Measurements from ENCODE around the gene LRRC25. TPM values are rescaled to one million over a fixed set of nuclear protein-coding genes. Genes with fewer than 3 reads are reported as not detected.

LRRC25 gene
- total RNA-seq, 1 experiment from 2014 or later = not detected

GRCh38 chr19:18345296-18345695 is 52.1 kb downstream of the LRRC25 start:
- no peak for TF ChIP-seq CTCF (IDR thresholded peaks at IDR 0.05; ENCODE audit: unreplicated experiment)
- ChIA-PET POLR2A (interaction anchor here (0.9 kb wide), 1 partner anchor 66 kb away, joined by 3 read pairs; no protein-coding TSS in a partner anchor), CTCF (interaction anchor here (0.6 to 2.5 kb wide), 6 partner anchors 12 to 68 kb away, joined by 3 to 17 read pairs (median 3); no protein-coding TSS in a partner anchor)
- H3K27ac Mint-ChIP-seq (ENCODE audit: low read depth, unreplicated experiment) = no peak overlapping the region
- no peak overlapping the region for H3K4me3 Mint-ChIP-seq (ENCODE audit: unreplicated experiment)
- no peak for DNase-seq (ENCODE audit: unreplicated experiment)
- no TSS peak for BruUV-seq (replicated peaks)
- intact Hi-C loops (cut with micrococcal nuclease) = no loop called here
- H3K9me3 Mint-ChIP-seq (ENCODE audit: unreplicated experiment) = no peaks in the 10 kb centered on the region
- H3K27me3 Mint-ChIP-seq (ENCODE audit: insufficient read depth, unreplicated experiment) = peaks cover 12% of the 10 kb centered on the region
- peaks cover 30% of the 10 kb centered on the region for H3K4me1 Mint-ChIP-seq (ENCODE audit: insufficient read depth, unreplicated experiment)
- H3K36me3 Mint-ChIP-seq (ENCODE audit: insufficient read depth, unreplicated experiment) = peaks cover 11% of the 10 kb centered on the region

DNA sequence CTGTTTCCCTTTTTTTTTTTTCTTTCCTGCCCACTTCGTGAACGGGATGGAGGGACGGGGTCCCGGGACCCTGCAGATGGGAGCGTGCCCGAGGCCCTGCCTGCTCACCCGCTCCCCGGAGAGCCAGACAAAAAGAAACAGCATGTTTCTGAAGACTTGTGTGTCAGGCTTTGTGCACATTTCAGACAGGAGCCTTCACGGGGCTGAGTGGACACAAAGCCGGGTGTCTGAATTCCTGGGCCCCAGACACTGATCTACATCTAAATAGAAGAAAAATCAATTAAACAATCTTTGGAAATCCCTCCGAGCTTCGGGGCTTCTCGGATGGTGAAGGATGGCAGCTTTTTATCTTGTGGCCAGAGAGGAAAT is 52.9 kb downstream of the LRRC25 start:
- ChIA-PET CTCF (interaction anchor here (0.6 to 2.5 kb wide), 4 partner anchors 16 to 69 kb away, joined by 3 to 17 read pairs (median 4); no protein-coding TSS in a partner anchor), POLR2A (interaction anchor here (0.6 to 6.7 kb wide), 4 partner anchors 65 to 185 kb away, joined by 3 to 32 read pairs (median 3); partner anchors contain the start of gene JUND)
- Mint-ChIP-seq H3K4me1 (ENCODE audit: insufficient read depth, unreplicated experiment) (peaks cover 30% of the 10 kb centered on the region), H3K9me3 (ENCODE audit: unreplicated experiment) (no peaks in the 10 kb centered on the region), H3K27ac (ENCODE audit: low read depth, unreplicated experiment) (no peak overlapping the region), H3K36me3 (ENCODE audit: insufficient read depth, unreplicated experiment) (peaks cover 11% of the 10 kb centered on the region), H3K27me3 (ENCODE audit: insufficient read depth, unreplicated experiment) (peaks cover 12% of the 10 kb centered on the region), H3K4me3 (ENCODE audit: unreplicated experiment) (no peak overlapping the region)
- intact Hi-C loops (cut with micrococcal nuclease) = no loop called here
- no peak for TF ChIP-seq CTCF (IDR thresholded peaks at IDR 0.05; ENCODE audit: unreplicated experiment)
- no TSS peak for BruUV-seq (replicated peaks)
- no peak for DNase-seq (ENCODE audit: unreplicated experiment)

DNA sequence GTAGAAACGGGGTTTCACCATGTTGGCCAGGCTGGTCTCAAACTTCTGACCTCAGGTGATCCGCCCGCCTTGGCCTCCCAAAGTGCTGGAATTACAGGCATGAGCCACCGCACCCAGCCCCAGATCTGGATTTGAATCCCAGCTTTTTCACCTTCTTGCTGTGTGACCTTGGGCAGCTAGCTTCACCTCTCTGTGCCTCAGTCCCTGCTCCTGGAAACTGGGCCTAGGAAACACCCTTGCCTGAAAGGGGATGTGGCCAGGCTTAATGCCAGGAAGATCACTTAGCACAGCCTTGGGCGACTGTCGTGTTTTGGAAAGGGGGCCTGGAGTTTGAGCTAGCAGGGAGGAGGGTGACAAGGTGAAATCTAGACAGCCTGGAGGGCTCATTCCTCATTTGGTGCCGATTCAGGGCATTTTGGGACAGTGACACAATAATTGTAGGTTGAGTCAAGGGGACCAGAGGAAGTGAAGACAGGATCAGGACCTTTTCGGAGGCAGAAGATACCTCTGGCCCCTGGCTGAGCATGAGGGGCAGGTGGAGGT is 55.3 kb downstream of the LRRC25 start:
- TF ChIP-seq CTCF (IDR thresholded peaks at IDR 0.05; ENCODE audit: unreplicated experiment) = no peak
- H3K4me3 Mint-ChIP-seq (ENCODE audit: unreplicated experiment) = no peak overlapping the region
- H3K27ac Mint-ChIP-seq (ENCODE audit: low read depth, unreplicated experiment) = no peak overlapping the region
- CTCF ChIA-PET = interaction anchor here (0.9 to 1.8 kb wide), 5 partner anchors 13 to 181 kb away, joined by 3 to 9 read pairs (median 4); no protein-coding TSS in a partner anchor
- intact Hi-C loops (cut with micrococcal nuclease) = no loop called here
- peaks cover 4% of the 10 kb centered on the region for H3K27me3 Mint-ChIP-seq (ENCODE audit: insufficient read depth, unreplicated experiment)
- H3K9me3 Mint-ChIP-seq (ENCODE audit: unreplicated experiment) = no peaks in the 10 kb centered on the region
- peaks cover 26% of the 10 kb centered on the region for H3K4me1 Mint-ChIP-seq (ENCODE audit: insufficient read depth, unreplicated experiment)
- no peak for DNase-seq (ENCODE audit: unreplicated experiment)
- peaks cover 11% of the 10 kb centered on the region for H3K36me3 Mint-ChIP-seq (ENCODE audit: insufficient read depth, unreplicated experiment)
- POLR2A ChIA-PET = interaction anchor here (1.0 to 6.7 kb wide), 3 partner anchors 10 to 62 kb away, joined by 3 to 32 read pairs (median 6); partner anchors contain the start of genes JUND and LSM4
- BruUV-seq (replicated peaks) = no TSS peak

Small RNA genes within 50 kb of the gene (microRNA-seq; reads per million reads assigned to microRNA genes)
- 0.79 reads per million for gene MIR3189

Other genes starting within 250 kb of the LRRC25 start
- 31.0 and 33.8 TPM in 2 replicates for gene PIK3R2, start 244.5 kb downstream of the LRRC25 start, total RNA-seq (2022)
- 4.7 and 9.1 TPM in 2 replicates for gene IFI30, start 223.8 kb downstream of the LRRC25 start, total RNA-seq (2022)
- 12.9 and 15.4 TPM in 2 replicates for gene MPV17L2, start 204.4 kb downstream of the LRRC25 start, total RNA-seq (2022)
- gene RAB3A, start 193.6 kb downstream of the LRRC25 start, total RNA-seq (2022) = 0.68 and 0.81 TPM in 2 replicates
- gene PDE4C, start 171.2 kb downstream of the LRRC25 start, total RNA-seq (2022) = 0.42 and 0.54 TPM in 2 replicates
- gene IQCN, start 123.2 kb downstream of the LRRC25 start, total RNA-seq (2022) = 0.26 and 0.42 TPM in 2 replicates
- 120 and 123 TPM in 2 replicates for gene JUND, start 116.0 kb downstream of the LRRC25 start, total RNA-seq (2022)
- gene LSM4, start 74.5 kb downstream of the LRRC25 start, total RNA-seq (2022) = 172 and 193 TPM in 2 replicates
- 6.5 and 11.9 TPM in 2 replicates for gene PGPEP1, start 57.0 kb downstream of the LRRC25 start, total RNA-seq (2022)
- gene GDF15, start 11.5 kb downstream of the LRRC25 start, total RNA-seq (2022) = 193 and 288 TPM in 2 replicates
- gene SSBP4, start 21.8 kb upstream of the LRRC25 start, total RNA-seq (2022) = 22.3 and 26.3 TPM in 2 replicates
- 6.8 and 7.7 TPM in 2 replicates for gene ISYNA1, start 40.5 kb upstream of the LRRC25 start, total RNA-seq (2022)
- gene ELL, start 124.4 kb upstream of the LRRC25 start, total RNA-seq (2022) = 20.8 and 22.4 TPM in 2 replicates
- 142 and 154 TPM in 2 replicates for gene FKBP8, start 146.0 kb upstream of the LRRC25 start, total RNA-seq (2022)
- 120 and 126 TPM in 2 replicates for gene KXD1, start 160.2 kb upstream of the LRRC25 start, total RNA-seq (2022)
- 1,330 and 1,392 TPM in 2 replicates for gene UBA52, start 174.2 kb upstream of the LRRC25 start, total RNA-seq (2022)
- gene REX1BD, start 191.2 kb upstream of the LRRC25 start, total RNA-seq (2022) = 29.6 and 49.3 TPM in 2 replicates
- 4.3 and 4.8 TPM in 2 replicates for gene CRLF1, start 209.2 kb upstream of the LRRC25 start, total RNA-seq (2022)
- gene TMEM59L, start 215.2 kb upstream of the LRRC25 start, total RNA-seq (2022) = 0.33 and 0.64 TPM in 2 replicates
- gene KLHL26, start 239.4 kb upstream of the LRRC25 start, total RNA-seq (2022) = 6.6 and 8.9 TPM in 2 replicates